Subcutaneous adipose tissue (tissue), 4 donors: ENCODE measurements around the gene PIK3IP1. TPM values are rescaled to one million over a fixed set of nuclear protein-coding genes. Genes with fewer than 3 reads are reported as not detected.

Experiments
- total RNA-seq, 4 donors: library from RNA; depleted of rRNA; stranded (reverse); fragments of >200 nt; gene quantifications; one replicate each; pipeline ENCODE4 v1.1.0, GENCODE V29; 2016
- TF ChIP-seq, protein P1 (sequence below): fragments of 450-650 bp; IDR thresholded peaks from one replicate; pipeline ENCODE4 v1.5.1; 2016; ENCODE audit warnings: low read depth, mild to moderate bottlenecking, control low read depth, antibody characterized with exemption, moderate library complexity

The PIK3IP1 gene
- total RNA-seq, 4 donors from 2014 or later = 39.9 to 179 (median 98.4) TPM

DNA sequence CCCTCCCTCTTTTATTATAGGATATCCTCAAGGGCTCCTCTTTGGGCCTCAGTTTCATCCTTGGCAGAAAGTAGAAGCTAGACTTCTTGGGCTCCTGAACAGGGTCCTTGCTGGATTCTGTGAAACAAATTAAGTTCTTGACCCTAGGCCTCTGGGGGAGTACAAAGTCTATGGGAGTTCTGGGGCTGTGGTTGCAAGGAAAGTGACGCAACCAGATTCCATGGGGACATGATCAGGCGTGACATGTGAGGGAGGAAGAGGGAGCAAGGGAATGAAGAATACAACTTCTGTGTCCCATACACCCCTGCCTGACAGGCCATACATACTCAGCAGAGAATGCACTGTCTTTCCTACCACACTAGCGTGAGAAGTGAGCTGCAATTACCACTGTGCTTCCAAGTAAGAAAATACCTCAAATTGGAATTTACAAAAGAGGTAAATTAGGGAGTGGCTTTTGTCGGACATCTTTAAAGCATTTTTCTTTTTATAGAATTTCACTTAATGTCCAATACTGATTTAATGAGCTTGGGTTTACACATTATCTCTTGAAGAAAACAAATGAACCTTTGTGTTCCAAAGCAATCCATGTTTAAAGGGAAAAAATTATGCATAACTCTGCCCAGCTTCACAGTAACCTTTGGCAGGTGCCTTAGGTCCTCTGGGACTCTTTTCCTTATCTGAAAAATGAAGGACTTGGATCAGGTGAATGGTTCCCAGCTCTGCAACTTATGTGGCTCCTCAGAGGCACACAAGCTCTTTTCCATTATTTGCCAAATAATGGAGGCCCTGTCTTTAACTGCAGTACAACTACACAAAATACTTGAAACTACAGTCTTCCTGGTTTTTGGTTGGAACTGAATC is 41.3 kb downstream of the PIK3IP1 start:
- TF ChIP-seq, protein P1, sequence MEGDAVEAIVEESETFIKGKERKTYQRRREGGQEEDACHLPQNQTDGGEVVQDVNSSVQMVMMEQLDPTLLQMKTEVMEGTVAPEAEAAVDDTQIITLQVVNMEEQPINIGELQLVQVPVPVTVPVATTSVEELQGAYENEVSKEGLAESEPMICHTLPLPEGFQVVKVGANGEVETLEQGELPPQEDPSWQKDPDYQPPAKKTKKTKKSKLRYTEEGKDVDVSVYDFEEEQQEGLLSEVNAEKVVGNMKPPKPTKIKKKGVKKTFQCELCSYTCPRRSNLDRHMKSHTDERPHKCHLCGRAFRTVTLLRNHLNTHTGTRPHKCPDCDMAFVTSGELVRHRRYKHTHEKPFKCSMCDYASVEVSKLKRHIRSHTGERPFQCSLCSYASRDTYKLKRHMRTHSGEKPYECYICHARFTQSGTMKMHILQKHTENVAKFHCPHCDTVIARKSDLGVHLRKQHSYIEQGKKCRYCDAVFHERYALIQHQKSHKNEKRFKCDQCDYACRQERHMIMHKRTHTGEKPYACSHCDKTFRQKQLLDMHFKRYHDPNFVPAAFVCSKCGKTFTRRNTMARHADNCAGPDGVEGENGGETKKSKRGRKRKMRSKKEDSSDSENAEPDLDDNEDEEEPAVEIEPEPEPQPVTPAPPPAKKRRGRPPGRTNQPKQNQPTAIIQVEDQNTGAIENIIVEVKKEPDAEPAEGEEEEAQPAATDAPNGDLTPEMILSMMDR = no peak

DNA sequence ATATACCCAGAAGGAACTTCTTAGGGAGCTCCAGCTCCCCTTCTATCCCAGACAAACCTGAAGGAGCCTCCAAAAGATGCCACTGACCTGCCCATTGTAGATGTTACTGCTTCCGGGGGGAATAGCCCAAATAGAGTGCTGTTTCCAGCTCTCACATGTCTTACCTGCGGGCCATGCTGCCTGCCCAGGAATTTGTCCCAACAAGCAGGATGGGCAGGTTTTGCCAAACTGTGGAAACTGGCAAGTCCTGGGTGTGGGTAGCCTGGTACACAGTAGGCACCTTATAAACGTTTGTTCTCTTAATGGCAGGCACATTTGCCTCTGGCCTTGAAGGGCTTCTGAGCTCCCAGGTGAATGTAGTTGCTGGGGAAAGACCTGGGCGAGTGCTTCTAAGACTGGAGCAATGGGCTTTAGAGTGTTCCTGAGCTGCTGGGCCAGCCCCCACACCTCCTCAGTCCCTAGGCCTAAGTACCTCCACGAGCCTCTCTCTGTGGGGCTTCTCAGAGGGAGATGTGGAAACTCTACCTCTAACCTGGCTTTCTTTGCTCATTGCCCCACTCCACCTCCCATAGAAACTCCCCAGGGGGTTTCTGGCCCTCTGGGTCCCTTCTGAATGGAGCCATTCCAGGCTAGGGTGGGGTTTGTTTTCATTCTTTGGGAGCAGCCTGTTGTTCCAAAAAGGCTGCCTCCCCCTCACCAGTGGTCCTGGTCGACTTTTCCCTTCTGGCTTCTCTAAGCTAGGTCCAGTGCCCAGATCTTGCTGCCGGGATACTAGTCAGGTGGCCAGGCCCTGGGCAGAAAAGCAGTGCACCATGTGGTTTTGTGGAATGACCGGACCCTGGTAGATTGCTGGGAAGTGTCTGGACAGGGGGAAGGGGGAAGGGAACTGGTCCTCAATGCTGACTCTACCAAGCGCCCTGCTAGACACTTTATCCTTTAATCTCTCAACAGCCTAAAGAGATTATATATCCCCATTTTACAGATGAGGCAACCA is 43.0 kb downstream of the PIK3IP1 start:
- TF ChIP-seq, protein P1 = no peak

DNA sequence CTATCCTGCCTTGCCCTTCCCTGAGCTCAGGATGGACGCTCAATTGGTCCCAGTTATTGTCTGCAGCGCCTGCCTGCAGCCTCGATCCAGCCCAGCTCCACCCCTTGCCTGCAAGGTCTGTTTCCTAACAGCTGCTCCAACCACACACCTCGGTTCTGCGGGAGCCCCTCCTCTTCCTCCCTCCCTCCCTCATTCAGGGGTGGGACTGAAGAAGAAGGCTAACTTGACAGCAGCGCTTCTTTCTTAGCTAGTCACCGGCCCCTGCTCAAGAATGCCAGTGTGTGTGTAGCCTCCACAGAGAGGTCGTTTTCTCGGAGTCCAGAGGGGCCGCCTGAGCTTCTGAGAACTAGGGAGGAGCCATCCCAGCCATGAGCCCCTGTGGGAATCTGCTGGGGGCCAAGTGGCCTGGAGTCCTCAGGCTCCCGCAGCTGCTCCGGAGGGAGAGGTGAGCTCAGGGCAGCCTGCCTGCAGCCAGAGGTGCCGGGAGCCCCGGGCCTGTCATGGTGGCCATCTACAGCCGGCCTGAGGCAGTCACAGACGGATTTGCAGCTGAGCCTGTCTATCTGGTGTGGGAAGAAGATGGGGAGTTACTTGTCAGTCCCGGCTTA is 44.0 kb downstream of the PIK3IP1 start:
- TF ChIP-seq, protein P1 = no peak

DNA sequence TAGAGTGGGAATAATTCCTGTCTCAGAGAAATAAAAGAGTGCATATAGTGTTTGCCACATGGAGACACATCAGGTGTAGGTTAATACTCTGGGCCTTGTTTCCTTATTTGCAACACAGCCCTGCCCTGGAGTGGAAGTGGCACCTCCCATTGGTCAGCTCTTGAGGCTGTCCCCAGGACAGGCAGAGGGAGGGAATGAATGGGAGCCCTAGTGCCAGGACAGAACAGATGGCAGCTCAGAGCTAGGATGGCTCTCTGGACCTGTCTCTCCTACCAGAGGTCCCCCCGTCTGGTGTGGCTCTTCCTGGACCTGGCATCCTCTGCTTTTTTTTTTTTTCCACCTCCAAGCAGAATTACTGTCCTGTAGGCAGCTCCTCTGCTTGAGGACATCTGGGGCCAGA is 44.6 kb downstream of the PIK3IP1 start:
- TF ChIP-seq, protein P1 = no peak

DNA sequence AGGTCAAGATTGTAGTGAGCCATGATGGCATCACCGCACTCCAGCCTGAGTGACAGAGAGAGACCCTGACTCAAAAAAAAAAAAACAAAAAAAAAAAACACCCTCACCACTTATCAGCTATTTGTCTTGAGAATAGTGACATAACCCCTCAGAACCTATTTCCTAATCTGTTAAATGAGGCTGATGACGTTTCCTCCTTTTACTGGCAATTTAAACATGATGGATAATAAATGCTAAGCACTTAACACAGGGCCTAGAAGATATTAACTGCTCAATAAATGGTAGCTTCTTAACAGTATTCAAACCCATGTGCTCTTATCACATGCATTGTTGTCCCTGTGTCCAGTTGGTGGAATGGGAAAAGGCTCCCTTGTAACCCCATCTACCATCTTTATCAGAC is 45.6 kb downstream of the PIK3IP1 start:
- TF ChIP-seq, protein P1 = no peak

DNA sequence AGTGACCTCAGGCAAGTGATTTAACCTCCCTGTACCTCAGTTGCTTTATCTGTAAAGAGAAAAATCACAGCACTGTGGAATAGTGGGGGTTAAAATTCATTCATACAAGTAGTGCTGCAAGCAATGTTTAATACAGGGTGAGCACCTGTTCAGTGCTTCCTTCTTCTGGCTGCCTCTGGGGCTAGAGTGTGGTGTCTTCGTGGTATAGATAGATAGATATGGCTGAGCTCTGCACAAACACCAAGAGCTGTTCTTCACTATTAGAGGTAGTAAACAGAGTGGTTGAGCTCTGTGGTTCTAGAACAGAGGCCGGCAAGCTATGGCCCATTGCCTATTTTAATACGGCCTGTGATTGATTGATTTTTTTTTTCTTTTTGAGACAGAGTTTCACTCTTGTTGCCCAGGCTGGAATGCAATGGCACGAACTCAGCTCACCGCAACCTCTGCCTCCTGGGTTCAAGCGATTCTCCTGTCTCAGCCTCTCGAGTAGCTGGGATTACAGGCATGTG is 47.3 kb downstream of the PIK3IP1 start:
- TF ChIP-seq, protein P1 = no peak
